ENCODE results near the gene MICAL2.

DNA sequence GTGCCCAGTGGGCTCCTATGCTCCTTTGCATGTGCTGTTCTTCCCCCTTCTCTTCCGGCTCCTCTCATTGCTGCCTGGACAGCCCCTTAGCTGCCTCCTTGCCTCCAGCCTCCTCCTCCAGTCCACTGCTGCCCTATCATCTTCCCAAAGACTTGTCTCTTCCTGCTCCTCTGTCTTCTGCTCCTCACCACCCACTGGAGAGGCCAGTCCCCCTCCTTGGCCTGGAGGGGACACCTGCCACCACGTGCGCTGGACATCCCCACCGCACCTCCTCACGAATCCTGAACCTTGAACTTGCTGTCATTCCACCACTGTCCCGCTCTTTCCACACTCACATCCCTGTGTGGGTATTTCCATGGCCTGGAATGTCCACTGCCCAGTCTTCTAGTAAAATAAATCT lies 49.8 kb downstream of the MICAL2 start:
- TF ChIP-seq CTCF (IDR thresholded peaks at IDR 0.05), result no peak
- no peak for TF ChIP-seq POLR2A (IDR thresholded peaks at IDR 0.05)

Measured in thyroid gland (tissue), 4 donors.